ENCODE measurements around the gene CEP350.

CEP350 gene

GRCh38 chr1:179921472-179921871 is 33.1 kb upstream of the CEP350 start:
- Histone ChIP-seq H3K27ac (ENCODE audit: poor library complexity, severe bottlenecking) (no peak overlapping the region), H3K9me3 (ENCODE audit: severe bottlenecking) (no peaks in the 10 kb centered on the region), H3K36me3 (ENCODE audit: low read depth) (peaks cover 30% of the 10 kb centered on the region), H3K4me3 (ENCODE audit: severe bottlenecking) (no peak overlapping the region), H3K4me1 (ENCODE audit: insufficient read depth, poor library complexity, severe bottlenecking) (peaks cover 7% of the 10 kb centered on the region), H3K27me3 (ENCODE audit: insufficient read depth, poor library complexity, severe bottlenecking) (no peaks in the 10 kb centered on the region)
- no peak for DNase-seq (ENCODE audit: low spot score)
- no peak for ATAC-seq (ENCODE audit: low read depth)
- TF ChIP-seq CTCF (IDR thresholded peaks at IDR 0.05; ENCODE audit: poor library complexity, severe bottlenecking) = no peak

- no peak for DNase-seq (ENCODE audit: low spot score)
- Histone ChIP-seq H3K4me3 (ENCODE audit: severe bottlenecking) (no peak overlapping the region), H3K36me3 (ENCODE audit: low read depth) (peaks cover 25% of the 10 kb centered on the region), H3K27me3 (ENCODE audit: insufficient read depth, poor library complexity, severe bottlenecking) (no peaks in the 10 kb centered on the region), H3K27ac (ENCODE audit: poor library complexity, severe bottlenecking) (no peak overlapping the region), H3K4me1 (ENCODE audit: insufficient read depth, poor library complexity, severe bottlenecking) (peaks cover 11% of the 10 kb centered on the region), H3K9me3 (ENCODE audit: severe bottlenecking) (no peaks in the 10 kb centered on the region)
- TF ChIP-seq CTCF (IDR thresholded peaks at IDR 0.05; ENCODE audit: poor library complexity, severe bottlenecking) = no peak
- no peak for ATAC-seq (ENCODE audit: low read depth)
Observed at GRCh38 chr1:179921981-179922872, 32.4 kb upstream of the CEP350 start.

GRCh38 chr1:179923029-179923428 is 31.6 kb upstream of the CEP350 start:
- TF ChIP-seq CTCF (IDR thresholded peaks at IDR 0.05; ENCODE audit: poor library complexity, severe bottlenecking) = no peak

GRCh38 chr1:179924268-179924667 is 30.3 kb upstream of the CEP350 start:
- Histone ChIP-seq H3K4me3 (ENCODE audit: severe bottlenecking) (no peak overlapping the region), H3K4me1 (ENCODE audit: insufficient read depth, poor library complexity, severe bottlenecking) (peaks cover 11% of the 10 kb centered on the region), H3K9me3 (ENCODE audit: severe bottlenecking) (no peaks in the 10 kb centered on the region), H3K36me3 (ENCODE audit: low read depth) (peaks cover 4% of the 10 kb centered on the region), H3K27me3 (ENCODE audit: insufficient read depth, poor library complexity, severe bottlenecking) (no peaks in the 10 kb centered on the region), H3K27ac (ENCODE audit: poor library complexity, severe bottlenecking) (no peak overlapping the region)
- DNase-seq (ENCODE audit: low spot score) = no peak
- no peak for TF ChIP-seq CTCF (IDR thresholded peaks at IDR 0.05; ENCODE audit: poor library complexity, severe bottlenecking)
- no peak for ATAC-seq (ENCODE audit: low read depth)

More at GRCh38 chr1:179923029-179923428, 31.6 kb upstream of the CEP350 start:
- no peak for ATAC-seq (ENCODE audit: low read depth)
- Histone ChIP-seq H3K4me1 (ENCODE audit: insufficient read depth, poor library complexity, severe bottlenecking) (peaks cover 11% of the 10 kb centered on the region), H3K9me3 (ENCODE audit: severe bottlenecking) (no peaks in the 10 kb centered on the region), H3K36me3 (ENCODE audit: low read depth) (peaks cover 17% of the 10 kb centered on the region), H3K27ac (ENCODE audit: poor library complexity, severe bottlenecking) (no peak overlapping the region), H3K4me3 (ENCODE audit: severe bottlenecking) (no peak overlapping the region), H3K27me3 (ENCODE audit: insufficient read depth, poor library complexity, severe bottlenecking) (no peaks in the 10 kb centered on the region)
- no peak for DNase-seq (ENCODE audit: low spot score)

GRCh38 chr1:179925302-179925701 is 29.3 kb upstream of the CEP350 start:
- DNase-seq (ENCODE audit: low spot score) = no peak
- no peak overlapping the region for H3K4me3 ChIP-seq (ENCODE audit: severe bottlenecking)
- no peak for TF ChIP-seq CTCF (IDR thresholded peaks at IDR 0.05; ENCODE audit: poor library complexity, severe bottlenecking)
- no peaks in the 10 kb centered on the region for H3K9me3 ChIP-seq (ENCODE audit: severe bottlenecking)
- no peak overlapping the region for H3K27ac ChIP-seq (ENCODE audit: poor library complexity, severe bottlenecking)
- H3K27me3 ChIP-seq (ENCODE audit: insufficient read depth, poor library complexity, severe bottlenecking) = no peaks in the 10 kb centered on the region
- H3K36me3 ChIP-seq (ENCODE audit: low read depth) = no peaks in the 10 kb centered on the region
- no peak for ATAC-seq (ENCODE audit: low read depth)
- peaks cover 11% of the 10 kb centered on the region for H3K4me1 ChIP-seq (ENCODE audit: insufficient read depth, poor library complexity, severe bottlenecking)

Measured in RWPE2 (cell line).